MM.1S (cell line): ENCODE data around the gene HSF4.

Experiments used
- DNase-seq: peaks from one replicate; pipeline ENCODE4 v3.0.0-alpha.2; 2015
- H2AFZ ChIP-seq: fragments of 300-600 bp; sonication (generic); 2 replicates; pipeline ENCODE4 v1.6.0; 2016; ENCODE audit warnings: antibody characterized with exemption, low read length
- H3F3A ChIP-seq: fragments of 300-600 bp; sonication (generic); 2 replicates; pipeline ENCODE4 v1.6.1; 2016; ENCODE audit warnings: mild to moderate bottlenecking, antibody characterized with exemption, low read length, moderate library complexity, mixed read lengths; ENCODE audit not compliant: insufficient read depth
- H3K27ac ChIP-seq: fragments of 300-600 bp; sonication (generic); 2 replicates; pipeline ENCODE4 v1.5.1; 2016; ENCODE audit warnings: mild to moderate bottlenecking, low read length
- H3K27me3 ChIP-seq: fragments of 300-600 bp; sonication (generic); replicated peaks from 2 replicates; pipeline ENCODE4 v1.6.0; 2016; ENCODE audit warnings: low read length; ENCODE audit not compliant: insufficient read depth
- H3K36me3 ChIP-seq: fragments of 300-600 bp; sonication (generic); replicated peaks from 2 replicates; pipeline ENCODE4 v1.6.1; 2016; ENCODE audit warnings: mild to moderate bottlenecking, low read length, mixed read lengths; ENCODE audit not compliant: insufficient read depth
- H3K4me1 ChIP-seq: fragments of 300-600 bp; sonication (generic); 2 replicates; pipeline ENCODE4 v1.6.1; 2016; ENCODE audit warnings: low read length, mixed read lengths
- H3K4me2 ChIP-seq: fragments of 300-600 bp; sonication (generic); 2 replicates; pipeline ENCODE4 v1.6.0; 2016; ENCODE audit warnings: low read depth, low read length
- H3K4me3 ChIP-seq: fragments of 300-600 bp; sonication (generic); 2 replicates; pipeline ENCODE4 v1.5.1; 2016; ENCODE audit warnings: low read length, mixed read lengths
- H3K79me2 ChIP-seq: fragments of 300-600 bp; sonication (generic); 2 replicates; pipeline ENCODE4 v1.6.1; 2016; ENCODE audit warnings: mixed run types, low read length, mixed read lengths
- H3K9ac ChIP-seq: fragments of 300-600 bp; sonication (generic); 2 replicates; pipeline ENCODE4 v1.6.1; 2016; ENCODE audit warnings: low read length, mixed read lengths
- H3K9me2 ChIP-seq: fragments of 300-600 bp; sonication (generic); replicated peaks from 2 replicates; pipeline ENCODE4 v1.6.1; 2016; ENCODE audit warnings: mild to moderate bottlenecking, low read length, mixed read lengths; ENCODE audit not compliant: insufficient read depth
- H3K9me3 ChIP-seq: fragments of 300-600 bp; sonication (generic); replicated peaks from 2 replicates; pipeline ENCODE4 v1.6.1; 2016; ENCODE audit warnings: mild to moderate bottlenecking, low read length, mixed read lengths; ENCODE audit not compliant: insufficient read depth
- H4K20me1 ChIP-seq: fragments of 300-600 bp; sonication (generic); 2 replicates; pipeline ENCODE4 v1.6.1; 2016; ENCODE audit warnings: mild to moderate bottlenecking, low read length, moderate library complexity, mixed read lengths; ENCODE audit not compliant: insufficient read depth
- EZH2 ChIP-seq: fragments of 300-600 bp; sonication (generic); optimal IDR thresholded peaks from 2 replicates; pipeline ENCODE3; 2017; ENCODE audit warnings: low read depth, mild to moderate bottlenecking, antibody characterized with exemption, low read length, mixed read lengths
- EZH2phosphoT487 ChIP-seq: fragments of 300-600 bp; sonication (generic); IDR thresholded peaks from 2 replicates; pipeline ENCODE4 v1.6.1; 2018; ENCODE audit warnings: antibody characterized with exemption, low read length
- TF ChIP-seq, protein P1 (sequence below): fragments of 300-600 bp; sonication (generic); IDR thresholded peaks from 2 replicates; pipeline ENCODE4 v1.5.1; 2016; ENCODE audit warnings: antibody characterized with exemption, low read length, mixed read lengths

HSF4 gene

DNA sequence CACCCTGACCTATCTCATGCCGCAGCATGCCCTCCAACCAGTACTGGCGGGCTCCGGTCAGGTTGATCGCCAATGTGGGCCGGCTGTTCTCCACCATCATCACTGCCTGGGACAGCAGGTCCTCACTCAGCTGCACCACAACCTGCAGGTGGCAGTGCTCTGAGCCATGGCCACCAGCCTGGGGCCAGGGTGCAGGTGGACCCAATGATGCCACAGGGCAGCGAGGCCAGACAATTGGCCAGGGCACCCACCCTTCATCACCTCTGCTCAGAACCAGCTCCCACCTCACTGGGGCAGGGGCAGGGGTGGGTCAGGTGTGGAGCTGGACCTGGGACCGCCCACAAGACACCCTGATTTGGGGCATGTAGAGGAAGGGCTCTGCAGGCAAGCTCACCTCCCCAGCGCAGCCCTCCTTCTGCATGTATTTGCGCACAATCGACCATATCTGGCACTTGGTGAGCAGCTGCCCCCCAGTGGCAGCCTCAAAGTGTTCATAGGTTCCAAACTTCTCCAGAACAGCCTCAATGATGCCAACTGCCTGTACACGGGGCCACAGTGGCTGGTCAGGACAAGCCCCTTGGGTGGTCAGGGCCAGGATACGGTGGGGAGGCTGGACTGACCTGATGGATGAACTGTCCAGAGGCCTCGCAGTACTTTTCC is 15.0 kb downstream of the HSF4 start:
- Histone ChIP-seq H3F3A (peaks cover 28% of the 10 kb centered on the region), H3K9me2 (no peaks in the 10 kb centered on the region), H3K9ac (no peak overlapping the region), H3K36me3 (no peaks in the 10 kb centered on the region), H3K9me3 (no peaks in the 10 kb centered on the region), H2AFZ (no peak overlapping the region), H3K4me3 (no peak overlapping the region), H4K20me1 (no peaks in the 10 kb centered on the region), H3K4me2 (no peak overlapping the region), H3K27me3 (no peaks in the 10 kb centered on the region), H3K79me2 (peaks cover 17% of the 10 kb centered on the region), H3K27ac (no peak overlapping the region), H3K4me1 (peaks cover 21% of the 10 kb centered on the region)
- TF ChIP-seq EZH2 (no peak), EZH2phosphoT487 (no peak)
- TF ChIP-seq, protein P1, sequence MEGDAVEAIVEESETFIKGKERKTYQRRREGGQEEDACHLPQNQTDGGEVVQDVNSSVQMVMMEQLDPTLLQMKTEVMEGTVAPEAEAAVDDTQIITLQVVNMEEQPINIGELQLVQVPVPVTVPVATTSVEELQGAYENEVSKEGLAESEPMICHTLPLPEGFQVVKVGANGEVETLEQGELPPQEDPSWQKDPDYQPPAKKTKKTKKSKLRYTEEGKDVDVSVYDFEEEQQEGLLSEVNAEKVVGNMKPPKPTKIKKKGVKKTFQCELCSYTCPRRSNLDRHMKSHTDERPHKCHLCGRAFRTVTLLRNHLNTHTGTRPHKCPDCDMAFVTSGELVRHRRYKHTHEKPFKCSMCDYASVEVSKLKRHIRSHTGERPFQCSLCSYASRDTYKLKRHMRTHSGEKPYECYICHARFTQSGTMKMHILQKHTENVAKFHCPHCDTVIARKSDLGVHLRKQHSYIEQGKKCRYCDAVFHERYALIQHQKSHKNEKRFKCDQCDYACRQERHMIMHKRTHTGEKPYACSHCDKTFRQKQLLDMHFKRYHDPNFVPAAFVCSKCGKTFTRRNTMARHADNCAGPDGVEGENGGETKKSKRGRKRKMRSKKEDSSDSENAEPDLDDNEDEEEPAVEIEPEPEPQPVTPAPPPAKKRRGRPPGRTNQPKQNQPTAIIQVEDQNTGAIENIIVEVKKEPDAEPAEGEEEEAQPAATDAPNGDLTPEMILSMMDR = peak; percentile 10
- peak; percentile 7 for DNase-seq

DNA sequence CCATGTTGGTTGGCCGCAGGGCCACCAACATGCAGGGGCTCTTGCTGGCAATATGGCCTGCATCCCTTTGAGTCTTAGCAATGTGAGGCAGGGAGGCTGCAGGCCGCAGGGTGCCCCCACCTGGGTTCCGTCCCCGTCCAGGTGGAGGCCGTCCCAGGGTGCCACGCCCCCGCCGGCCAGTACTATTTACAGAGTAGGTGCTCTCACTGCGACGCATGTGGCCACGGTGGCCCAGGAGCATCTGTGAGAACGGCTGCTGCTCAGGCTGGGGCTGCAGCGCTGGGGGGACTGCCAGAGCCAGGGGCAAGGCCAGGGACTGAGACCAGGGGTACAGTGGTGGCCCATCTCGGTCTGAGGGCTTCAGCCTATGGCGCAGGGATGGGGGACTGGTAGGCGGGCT is 15.6 kb downstream of the HSF4 start:
- H3K4me1 ChIP-seq = peaks cover 27% of the 10 kb centered on the region

DNA sequence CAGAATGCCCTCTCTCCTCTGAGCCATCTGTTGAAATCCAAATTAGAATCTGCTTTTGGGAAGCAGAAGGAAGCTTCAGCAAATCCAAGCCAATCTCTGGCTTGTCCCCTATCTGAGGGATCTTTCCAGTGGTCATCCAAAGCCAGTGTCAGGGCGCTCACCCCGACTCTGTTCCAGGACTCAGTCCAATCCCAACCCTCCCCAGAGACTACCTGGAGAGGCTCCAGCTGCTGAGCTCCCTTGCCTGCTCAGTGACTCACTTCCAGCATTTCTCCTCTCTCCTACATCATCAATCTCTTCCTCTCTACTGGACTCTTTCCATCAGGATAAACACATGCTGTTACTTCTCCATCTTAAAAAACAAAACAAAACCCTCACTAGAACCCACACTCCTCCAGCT is 16.8 kb downstream of the HSF4 start:
- Histone ChIP-seq H2AFZ (no peak overlapping the region), H3K9me2 (no peaks in the 10 kb centered on the region), H3K9me3 (no peaks in the 10 kb centered on the region), H3K4me2 (no peak overlapping the region), H3K9ac (no peak overlapping the region), H3K27me3 (peaks cover 6% of the 10 kb centered on the region), H3K36me3 (no peaks in the 10 kb centered on the region), H3K4me3 (no peak overlapping the region), H3F3A (peaks cover 19% of the 10 kb centered on the region; the same call in 1 of the 2 replicates), H3K4me1 (peaks cover 28% of the 10 kb centered on the region), H4K20me1 (no peaks in the 10 kb centered on the region), H3K27ac (no peak overlapping the region), H3K79me2 (peaks cover 17% of the 10 kb centered on the region)
- DNase-seq = no peak
- TF ChIP-seq, protein P1 = no peak
- no peak for TF ChIP-seq EZH2phosphoT487
- TF ChIP-seq EZH2 = no peak

More for the DNA sequence above, 15.6 kb downstream of the HSF4 start:
- Histone ChIP-seq H3K36me3 (no peaks in the 10 kb centered on the region), H3K9me3 (no peaks in the 10 kb centered on the region), H3K79me2 (peaks cover 17% of the 10 kb centered on the region), H3K27ac (no peak overlapping the region), H3K9ac (no peak overlapping the region), H2AFZ (no peak overlapping the region), H3F3A (peaks cover 26% of the 10 kb centered on the region), H3K4me2 (no peak overlapping the region), H3K27me3 (no peaks in the 10 kb centered on the region), H3K4me3 (no peak overlapping the region), H3K9me2 (no peaks in the 10 kb centered on the region), H4K20me1 (no peaks in the 10 kb centered on the region)
- no peak for DNase-seq
- TF ChIP-seq, protein P1 = no peak
- no peak for TF ChIP-seq EZH2phosphoT487
- no peak for TF ChIP-seq EZH2
